PFSK-1 (cell line): Measurements from ENCODE around the gene CAMTA1.

ENCODE experiments used
- FOXP2 ChIP-seq: optimal IDR thresholded peaks from 2 replicates; pipeline ENCODE3; 2011; ENCODE audit warnings: borderline replicate concordance, control low read depth, inconsistent platforms; ENCODE audit not compliant: insufficient read depth; ENCODE audit errors: extremely low read length, extremely low read depth
- POLR2AphosphoS5 ChIP-seq: IDR thresholded peaks from 2 replicates; pipeline ENCODE4 v1.6.1; 2012; ENCODE audit warnings: low read depth, mild to moderate bottlenecking, control low read depth, low read length, moderate library complexity
- REST ChIP-seq, 2 experiments: IDR thresholded peaks; 2 replicates each; pipeline versions ENCODE4 v1.6.1 to v1.8.0; 2011 to 2012; ENCODE audit warnings: low read depth in 2 of 2, low read length in 2 of 2, control low read depth in 1 of 2, inconsistent platforms in 1 of 2, mild to moderate bottlenecking in 1 of 2, moderate library complexity in 1 of 2; ENCODE audit not compliant: insufficient read depth in 1 of 2
- SIN3A ChIP-seq: IDR thresholded peaks from 2 replicates; pipeline ENCODE4 v1.6.1; 2012; ENCODE audit warnings: mild to moderate bottlenecking, low read length, moderate library complexity, borderline replicate concordance; ENCODE audit not compliant: insufficient read depth
- TAF1 ChIP-seq: IDR thresholded peaks from 2 replicates; pipeline ENCODE4 v1.6.1; 2012; ENCODE audit warnings: low read length, control low read depth, borderline replicate concordance; ENCODE audit not compliant: insufficient read depth

Gene CAMTA1

GRCh38 chr1:7681401-7681800 lies 896.1 kb downstream of the CAMTA1 start:
- TF ChIP-seq REST (IDR thresholded peaks at IDR 0.05; ENCODE audit: insufficient read depth in 1 of 2, low read depth in 2 of 2, low read length in 2 of 2): no peak
- no peak for TF ChIP-seq SIN3A
- TF ChIP-seq POLR2AphosphoS5: no peak
- no peak for TF ChIP-seq TAF1
- TF ChIP-seq FOXP2: no peak

- TF ChIP-seq POLR2AphosphoS5: no peak
- TF ChIP-seq FOXP2: no peak
- TF ChIP-seq TAF1: no peak
- TF ChIP-seq SIN3A: no peak
- TF ChIP-seq REST (IDR thresholded peaks at IDR 0.05; ENCODE audit: insufficient read depth in 1 of 2, low read depth in 2 of 2, low read length in 2 of 2): no peak
Measured at GRCh38 chr1:7683521-7683920, 898.3 kb downstream of the CAMTA1 start.

GRCh38 chr1:7684132-7684531 lies 898.9 kb downstream of the CAMTA1 start:
- no peak for TF ChIP-seq TAF1
- no peak for TF ChIP-seq SIN3A
- TF ChIP-seq POLR2AphosphoS5: no peak
- TF ChIP-seq FOXP2: no peak
- no peak for TF ChIP-seq REST (IDR thresholded peaks at IDR 0.05; ENCODE audit: insufficient read depth in 1 of 2, low read depth in 2 of 2, low read length in 2 of 2)

- TF ChIP-seq REST (IDR thresholded peaks at IDR 0.05; ENCODE audit: insufficient read depth in 1 of 2, low read depth in 2 of 2, low read length in 2 of 2) (no peak), SIN3A (no peak), POLR2AphosphoS5 (no peak), FOXP2 (no peak), TAF1 (no peak)
Measured at GRCh38 chr1:7684861-7685635, 899.8 kb downstream of the CAMTA1 start.
